Astrocyte (in vitro differentiated cells and primary cell): ENCODE data around the gene KIAA0753. TPM values are rescaled to one million over a fixed set of nuclear protein-coding genes. Genes with fewer than 3 reads are reported as not detected.

Experiments used
- DNase-seq: peaks from one replicate; pipeline ENCODE4 v3.0.0-alpha.2; 2010; ENCODE audit warnings: low read depth
- FAIRE-seq: peaks from 2 replicates; lab custom pipeline; 2011; peaks lifted over from hg19 to GRCh38; lab: Jason Lieb, UNC
- H2AFZ ChIP-seq: 2 replicates; pipeline ENCODE4 v1.6.0; 2012; ENCODE audit warnings: low read depth, low read length, inconsistent platforms
- H3K27ac ChIP-seq: 2 replicates; pipeline ENCODE4 v1.5.1; 2011; ENCODE audit warnings: low read depth, low read length, inconsistent platforms
- H3K27me3 ChIP-seq: 2 replicates; pipeline ENCODE4 v1.6.0; 2011; ENCODE audit warnings: low read length, inconsistent platforms; ENCODE audit not compliant: insufficient read depth
- H3K36me3 ChIP-seq: 2 replicates; pipeline ENCODE4 v1.5.1; 2011; ENCODE audit warnings: low read length, inconsistent platforms; ENCODE audit not compliant: insufficient read depth
- H3K4me1 ChIP-seq: 2 replicates; pipeline ENCODE4 v1.5.1; 2011; ENCODE audit warnings: low read length, inconsistent platforms; ENCODE audit not compliant: insufficient read depth
- H3K4me2 ChIP-seq: 2 replicates; pipeline ENCODE4 v1.6.0; 2012; ENCODE audit warnings: low read length, inconsistent platforms
- H3K4me3 ChIP-seq: 2 replicates; pipeline ENCODE4 v1.5.1; 2011; ENCODE audit warnings: low read depth, mild to moderate bottlenecking, low read length, inconsistent platforms; ENCODE audit not compliant: insufficient read depth
- H3K79me2 ChIP-seq: 2 replicates; pipeline ENCODE4 v1.6.0; 2012; ENCODE audit warnings: mild to moderate bottlenecking, low read length, inconsistent platforms; ENCODE audit not compliant: insufficient read depth
- H3K9ac ChIP-seq: 2 replicates; pipeline ENCODE4 v1.6.0; 2012; ENCODE audit warnings: mild to moderate bottlenecking, low read length, inconsistent platforms
- H3K9me3 ChIP-seq: 2 replicates; pipeline ENCODE4 v1.5.1; 2012; ENCODE audit warnings: low read depth, mild to moderate bottlenecking, low read length, inconsistent platforms; ENCODE audit not compliant: insufficient read depth
- H4K20me1 ChIP-seq: 2 replicates; pipeline ENCODE4 v1.6.0; 2012; ENCODE audit warnings: low read length, inconsistent platforms; ENCODE audit not compliant: insufficient read depth
- H3K27ac Mint-ChIP-seq: one replicate; pipeline ENCODE4 v1.8.0; 2021; ENCODE audit warnings: mild to moderate bottlenecking, mixed read lengths; ENCODE audit not compliant: unreplicated experiment
- H3K27me3 Mint-ChIP-seq: one replicate; pipeline ENCODE4 v1.8.0; 2021; ENCODE audit warnings: low read depth, mixed read lengths; ENCODE audit not compliant: unreplicated experiment
- H3K36me3 Mint-ChIP-seq: one replicate; pipeline ENCODE4 v1.8.0; 2021; ENCODE audit warnings: low read depth, mixed read lengths; ENCODE audit not compliant: unreplicated experiment
- H3K4me1 Mint-ChIP-seq: one replicate; pipeline ENCODE4 v1.8.0; 2021; ENCODE audit warnings: low read depth, mixed read lengths; ENCODE audit not compliant: unreplicated experiment
- H3K4me3 Mint-ChIP-seq: one replicate; pipeline ENCODE4 v1.8.0; 2021; ENCODE audit warnings: mild to moderate bottlenecking, moderate library complexity, mixed read lengths; ENCODE audit not compliant: unreplicated experiment
- H3K9me3 Mint-ChIP-seq: one replicate; pipeline ENCODE4 v1.8.0; 2021; ENCODE audit warnings: mild to moderate bottlenecking, mixed read lengths; ENCODE audit not compliant: unreplicated experiment
- CTCF ChIP-seq: IDR thresholded peaks from 2 replicates; pipeline ENCODE4 v1.5.1; 2011; ENCODE audit warnings: low read depth, mild to moderate bottlenecking, inconsistent platforms, low read length, moderate library complexity; ENCODE audit not compliant: insufficient read depth
- EZH2 ChIP-seq: IDR thresholded peaks from 2 replicates; pipeline ENCODE4 v1.6.1; 2012; ENCODE audit warnings: mild to moderate bottlenecking, low read length, inconsistent platforms; ENCODE audit not compliant: insufficient read depth
- total RNA-seq: library from RNA; stranded (reverse); gene quantifications from 2 replicates; pipeline ENCODE4 v1.2.1, GENCODE V29; 2021

KIAA0753 gene
- total RNA-seq, 1 donor from 2014 or later: 25.4 TPM

GRCh38 chr17:6670999-6671398, 30.5 kb upstream of the KIAA0753 start:
- no peak for FAIRE-seq
- no peaks in the 10 kb centered on the region for H3K9me3 ChIP-seq

GRCh38 chr17:6670571-6670970, 30.1 kb upstream of the KIAA0753 start:
- H4K20me1 ChIP-seq: no peaks in the 10 kb centered on the region
- Mint-ChIP-seq H3K27ac (no peak overlapping the region), H3K9me3 (no peaks in the 10 kb centered on the region), H3K4me3 (no peak overlapping the region), H3K4me1 (peaks cover under 1% of the 10 kb centered on the region), H3K36me3 (peaks cover 2% of the 10 kb centered on the region), H3K27me3 (peaks cover 34% of the 10 kb centered on the region)
- no peak overlapping the region for H2AFZ ChIP-seq
- DNase-seq (no peak), FAIRE-seq (no peak)
- no peak overlapping the region for H3K4me2 ChIP-seq
- H3K27me3 ChIP-seq: peaks cover 17% of the 10 kb centered on the region
- H3K4me3 ChIP-seq: no peak overlapping the region
- no peaks in the 10 kb centered on the region for H3K4me1 ChIP-seq
- no peak overlapping the region for H3K9ac ChIP-seq
- no peaks in the 10 kb centered on the region for H3K9me3 ChIP-seq
- H3K36me3 ChIP-seq: no peaks in the 10 kb centered on the region
- TF ChIP-seq EZH2 (no peak), CTCF (no peak)
- H3K79me2 ChIP-seq: no peaks in the 10 kb centered on the region
- H3K27ac ChIP-seq: no peak overlapping the region

More at GRCh38 chr17:6670999-6671398, 30.5 kb upstream of the KIAA0753 start:
- Histone ChIP-seq H3K4me1 (no peaks in the 10 kb centered on the region), H3K4me3 (no peak overlapping the region), H3K27me3 (peaks cover 17% of the 10 kb centered on the region), H2AFZ (no peak overlapping the region), H3K36me3 (no peaks in the 10 kb centered on the region), H3K27ac (no peak overlapping the region), H3K4me2 (no peak overlapping the region), H4K20me1 (no peaks in the 10 kb centered on the region), H3K9ac (no peak overlapping the region), H3K79me2 (no peaks in the 10 kb centered on the region)
- peaks cover 5% of the 10 kb centered on the region for H3K4me1 Mint-ChIP-seq
- no peak for DNase-seq
- H3K4me3 Mint-ChIP-seq: no peak overlapping the region
- TF ChIP-seq CTCF (no peak), EZH2 (no peak)
- peaks cover 39% of the 10 kb centered on the region for H3K27me3 Mint-ChIP-seq
- no peak overlapping the region for H3K27ac Mint-ChIP-seq
- peaks cover 2% of the 10 kb centered on the region for H3K36me3 Mint-ChIP-seq
- H3K9me3 Mint-ChIP-seq: no peaks in the 10 kb centered on the region

GRCh38 chr17:6669479-6670212, 29.1 kb upstream of the KIAA0753 start:
- no peak for FAIRE-seq
- Mint-ChIP-seq H3K4me1 (no peaks in the 10 kb centered on the region), H3K4me3 (no peak overlapping the region), H3K36me3 (peaks cover 2% of the 10 kb centered on the region), H3K9me3 (no peaks in the 10 kb centered on the region), H3K27me3 (peaks cover 33% of the 10 kb centered on the region), H3K27ac (no peak overlapping the region)
- Histone ChIP-seq H3K27ac (no peak overlapping the region), H4K20me1 (no peaks in the 10 kb centered on the region), H3K27me3 (peaks cover 17% of the 10 kb centered on the region), H3K4me2 (no peak overlapping the region), H3K79me2 (no peaks in the 10 kb centered on the region), H3K9ac (no peak overlapping the region), H3K9me3 (no peaks in the 10 kb centered on the region), H2AFZ (no peak overlapping the region), H3K36me3 (no peaks in the 10 kb centered on the region), H3K4me1 (no peaks in the 10 kb centered on the region), H3K4me3 (no peak overlapping the region)
- TF ChIP-seq CTCF (no peak), EZH2 (no peak)
- no peak for DNase-seq
